Measurements from ENCODE around the gene NRXN2.

DNA sequence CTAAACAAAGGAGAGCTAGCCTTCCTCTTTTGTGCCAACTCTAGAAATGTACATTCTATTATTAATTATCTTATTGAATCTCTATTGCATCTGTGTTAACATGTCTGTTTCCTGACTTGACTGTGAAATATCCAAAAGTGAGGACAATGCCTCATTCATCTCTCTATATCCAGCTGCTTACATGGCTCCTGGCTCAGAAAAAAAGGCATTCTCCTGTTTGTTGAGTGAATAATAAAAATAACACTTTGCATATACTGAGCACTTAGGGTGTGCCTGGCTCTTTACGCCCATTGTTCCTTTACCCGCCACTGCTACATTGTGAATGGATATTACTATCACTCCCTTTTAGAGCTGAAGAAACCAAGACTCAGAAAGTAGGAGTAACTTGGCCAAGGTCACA is 19.9 kb downstream of the NRXN2 start:
- TF ChIP-seq, protein P1, sequence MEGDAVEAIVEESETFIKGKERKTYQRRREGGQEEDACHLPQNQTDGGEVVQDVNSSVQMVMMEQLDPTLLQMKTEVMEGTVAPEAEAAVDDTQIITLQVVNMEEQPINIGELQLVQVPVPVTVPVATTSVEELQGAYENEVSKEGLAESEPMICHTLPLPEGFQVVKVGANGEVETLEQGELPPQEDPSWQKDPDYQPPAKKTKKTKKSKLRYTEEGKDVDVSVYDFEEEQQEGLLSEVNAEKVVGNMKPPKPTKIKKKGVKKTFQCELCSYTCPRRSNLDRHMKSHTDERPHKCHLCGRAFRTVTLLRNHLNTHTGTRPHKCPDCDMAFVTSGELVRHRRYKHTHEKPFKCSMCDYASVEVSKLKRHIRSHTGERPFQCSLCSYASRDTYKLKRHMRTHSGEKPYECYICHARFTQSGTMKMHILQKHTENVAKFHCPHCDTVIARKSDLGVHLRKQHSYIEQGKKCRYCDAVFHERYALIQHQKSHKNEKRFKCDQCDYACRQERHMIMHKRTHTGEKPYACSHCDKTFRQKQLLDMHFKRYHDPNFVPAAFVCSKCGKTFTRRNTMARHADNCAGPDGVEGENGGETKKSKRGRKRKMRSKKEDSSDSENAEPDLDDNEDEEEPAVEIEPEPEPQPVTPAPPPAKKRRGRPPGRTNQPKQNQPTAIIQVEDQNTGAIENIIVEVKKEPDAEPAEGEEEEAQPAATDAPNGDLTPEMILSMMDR (conservative IDR thresholded peaks at IDR 0.05): no peak
- TF ChIP-seq ZFX (IDR thresholded peaks at IDR 0.05): no peak

Measured in C4-2B (cell line).